Measurements from ENCODE around the gene NPW.

Gene NPW

GRCh38 chr16:2060346-2060745 is 40.8 kb downstream of the NPW start:
- no peak overlapping the region for H3K4me3 ChIP-seq (ENCODE audit: low read depth, low read length)
- no peak overlapping the region for H3K27ac ChIP-seq (ENCODE audit: low read depth, low read length)
- H3K27me3 ChIP-seq (ENCODE audit: insufficient read depth, low read length) = no peaks in the 10 kb centered on the region
- no peaks in the 10 kb centered on the region for H3K4me1 ChIP-seq (ENCODE audit: control insufficient read depth, insufficient read depth, low read length, unreplicated experiment)
- H3K79me2 ChIP-seq (ENCODE audit: control insufficient read depth, insufficient read depth, low read length, unreplicated experiment) = no peaks in the 10 kb centered on the region
- H3K36me3 ChIP-seq (ENCODE audit: insufficient read depth, low read length) = no peaks in the 10 kb centered on the region
- no peak overlapping the region for H2AFZ ChIP-seq (ENCODE audit: low read length, unreplicated experiment)

- H3K27me3 ChIP-seq (ENCODE audit: insufficient read depth, low read length) = no peaks in the 10 kb centered on the region
- no peaks in the 10 kb centered on the region for H3K4me1 ChIP-seq (ENCODE audit: control insufficient read depth, insufficient read depth, low read length, unreplicated experiment)
- no peak overlapping the region for H3K27ac ChIP-seq (ENCODE audit: low read depth, low read length)
- no peak overlapping the region for H3K4me3 ChIP-seq (ENCODE audit: low read depth, low read length)
- H3K79me2 ChIP-seq (ENCODE audit: control insufficient read depth, insufficient read depth, low read length, unreplicated experiment) = no peaks in the 10 kb centered on the region
- no peak overlapping the region for H2AFZ ChIP-seq (ENCODE audit: low read length, unreplicated experiment)
- H3K36me3 ChIP-seq (ENCODE audit: insufficient read depth, low read length) = peaks cover 5% of the 10 kb centered on the region; the same call in 1 of the 2 replicates
These were observed 41.4 kb downstream of the NPW start for GRCh38 chr16:2061023-2061422.

- Histone ChIP-seq H2AFZ (ENCODE audit: low read length, unreplicated experiment) (no peak overlapping the region), H3K4me1 (ENCODE audit: control insufficient read depth, insufficient read depth, low read length, unreplicated experiment) (no peaks in the 10 kb centered on the region), H3K27me3 (ENCODE audit: insufficient read depth, low read length) (no peaks in the 10 kb centered on the region), H3K36me3 (ENCODE audit: insufficient read depth, low read length) (peaks cover 8% of the 10 kb centered on the region; the same call in 1 of the 2 replicates), H3K4me3 (ENCODE audit: low read depth, low read length) (no peak overlapping the region), H3K27ac (ENCODE audit: low read depth, low read length) (no peak overlapping the region), H3K79me2 (ENCODE audit: control insufficient read depth, insufficient read depth, low read length, unreplicated experiment) (no peaks in the 10 kb centered on the region)
These were observed 41.9 kb downstream of the NPW start for GRCh38 chr16:2061526-2061925.

GRCh38 chr16:2062801-2063200 is 43.2 kb downstream of the NPW start:
- Histone ChIP-seq H3K79me2 (ENCODE audit: control insufficient read depth, insufficient read depth, low read length, unreplicated experiment) (no peaks in the 10 kb centered on the region), H3K4me1 (ENCODE audit: control insufficient read depth, insufficient read depth, low read length, unreplicated experiment) (no peaks in the 10 kb centered on the region), H2AFZ (ENCODE audit: low read length, unreplicated experiment) (no peak overlapping the region), H3K27ac (ENCODE audit: low read depth, low read length) (no peak overlapping the region), H3K27me3 (ENCODE audit: insufficient read depth, low read length) (no peaks in the 10 kb centered on the region), H3K36me3 (ENCODE audit: insufficient read depth, low read length) (peaks cover 8% of the 10 kb centered on the region; the same call in 1 of the 2 replicates), H3K4me3 (ENCODE audit: low read depth, low read length) (no peak overlapping the region)

GRCh38 chr16:2063861-2064260 is 44.3 kb downstream of the NPW start:
- no peaks in the 10 kb centered on the region for H3K27me3 ChIP-seq (ENCODE audit: insufficient read depth, low read length)
- no peak overlapping the region for H3K27ac ChIP-seq (ENCODE audit: low read depth, low read length)
- H3K36me3 ChIP-seq (ENCODE audit: insufficient read depth, low read length) = peaks cover 8% of the 10 kb centered on the region; the same call in 1 of the 2 replicates
- H3K79me2 ChIP-seq (ENCODE audit: control insufficient read depth, insufficient read depth, low read length, unreplicated experiment) = no peaks in the 10 kb centered on the region
- no peak overlapping the region for H2AFZ ChIP-seq (ENCODE audit: low read length, unreplicated experiment)
- H3K4me1 ChIP-seq (ENCODE audit: control insufficient read depth, insufficient read depth, low read length, unreplicated experiment) = no peaks in the 10 kb centered on the region
- H3K4me3 ChIP-seq (ENCODE audit: low read depth, low read length) = no peak overlapping the region

- no peaks in the 10 kb centered on the region for H3K79me2 ChIP-seq (ENCODE audit: control insufficient read depth, insufficient read depth, low read length, unreplicated experiment)
- H3K4me3 ChIP-seq (ENCODE audit: low read depth, low read length) = no peak overlapping the region
- peaks cover 8% of the 10 kb centered on the region; the same call in 1 of the 2 replicates for H3K36me3 ChIP-seq (ENCODE audit: insufficient read depth, low read length)
- no peak overlapping the region for H2AFZ ChIP-seq (ENCODE audit: low read length, unreplicated experiment)
- H3K27ac ChIP-seq (ENCODE audit: low read depth, low read length) = no peak overlapping the region
- no peaks in the 10 kb centered on the region for H3K27me3 ChIP-seq (ENCODE audit: insufficient read depth, low read length)
- no peaks in the 10 kb centered on the region for H3K4me1 ChIP-seq (ENCODE audit: control insufficient read depth, insufficient read depth, low read length, unreplicated experiment)
These were observed 44.9 kb downstream of the NPW start for GRCh38 chr16:2064368-2064945.

- H2AFZ ChIP-seq (ENCODE audit: low read length, unreplicated experiment) = no peak overlapping the region
- no peaks in the 10 kb centered on the region for H3K27me3 ChIP-seq (ENCODE audit: insufficient read depth, low read length)
- peaks cover 8% of the 10 kb centered on the region; the same call in 1 of the 2 replicates for H3K36me3 ChIP-seq (ENCODE audit: insufficient read depth, low read length)
- no peaks in the 10 kb centered on the region for H3K79me2 ChIP-seq (ENCODE audit: control insufficient read depth, insufficient read depth, low read length, unreplicated experiment)
- H3K27ac ChIP-seq (ENCODE audit: low read depth, low read length) = no peak overlapping the region
- H3K4me3 ChIP-seq (ENCODE audit: low read depth, low read length) = no peak overlapping the region
- no peaks in the 10 kb centered on the region for H3K4me1 ChIP-seq (ENCODE audit: control insufficient read depth, insufficient read depth, low read length, unreplicated experiment)
These were observed 46.6 kb downstream of the NPW start for GRCh38 chr16:2066139-2066538.
